ENCODE measurements around the gene TRAPPC12.

The TRAPPC12 gene

DNA sequence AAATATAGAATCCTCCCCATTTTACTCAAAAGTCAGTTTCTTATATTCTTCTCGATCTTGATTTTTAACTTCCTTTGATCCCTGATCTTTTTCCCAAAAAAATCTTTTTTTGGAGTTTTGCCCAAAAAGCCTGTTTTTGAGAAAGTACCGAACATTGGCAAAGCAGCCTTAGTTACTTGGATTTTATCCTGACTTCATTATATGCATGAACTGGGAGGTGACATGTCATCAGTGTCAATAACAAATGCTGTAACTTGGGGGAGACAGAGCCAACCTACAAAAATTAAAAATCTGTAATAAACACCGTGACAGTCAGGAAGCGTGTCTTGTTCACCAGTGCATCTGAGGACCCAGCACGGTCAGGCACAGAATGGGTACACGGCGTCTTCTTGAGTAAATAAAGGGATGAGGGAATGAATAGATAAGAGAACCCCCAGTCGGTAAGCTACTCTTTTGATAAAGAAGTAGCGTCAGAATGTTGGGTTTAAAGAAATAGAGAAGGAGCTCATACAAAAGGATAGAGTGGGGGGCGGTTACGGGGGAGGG, 24.9 kb downstream of the TRAPPC12 start:
- Histone ChIP-seq H3K9me3 (ENCODE audit: low read length) (no peaks in the 10 kb centered on the region), H3K4me3 (ENCODE audit: low read length) (no peak overlapping the region), H3K27me3 (ENCODE audit: insufficient read depth, low read length) (no peaks in the 10 kb centered on the region), H2AFZ (ENCODE audit: low read depth, low read length) (no peak overlapping the region), H3K4me1 (ENCODE audit: insufficient read depth, low read length) (peaks cover 11% of the 10 kb centered on the region), H3K36me3 (ENCODE audit: insufficient read depth, low read length) (peaks cover 19% of the 10 kb centered on the region)

DNA sequence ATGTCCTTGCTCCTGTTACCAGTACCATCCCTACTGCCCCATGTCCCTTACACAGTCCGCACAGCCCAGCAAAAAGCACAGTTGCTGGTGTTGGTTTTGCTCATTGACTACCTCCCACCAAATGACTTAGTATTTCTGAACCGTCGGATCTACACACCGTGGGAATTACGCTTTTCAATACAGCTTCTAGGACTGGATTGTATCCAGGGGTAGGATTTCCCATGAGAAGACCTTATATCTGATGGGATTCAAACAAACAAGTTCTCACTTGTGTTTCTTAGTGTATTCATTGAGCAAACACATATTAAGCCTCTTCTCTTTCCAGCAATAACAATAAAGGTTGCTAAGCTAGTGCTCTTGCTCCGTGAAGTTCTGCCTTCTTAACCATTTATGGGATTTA, 25.8 kb downstream of the TRAPPC12 start:
- Histone ChIP-seq H3K4me3 (ENCODE audit: low read length) (no peak overlapping the region), H3K36me3 (ENCODE audit: insufficient read depth, low read length) (peaks cover 19% of the 10 kb centered on the region), H3K9me3 (ENCODE audit: low read length) (no peaks in the 10 kb centered on the region), H3K4me1 (ENCODE audit: insufficient read depth, low read length) (peaks cover 4% of the 10 kb centered on the region), H2AFZ (ENCODE audit: low read depth, low read length) (no peak overlapping the region), H3K27me3 (ENCODE audit: insufficient read depth, low read length) (no peaks in the 10 kb centered on the region)

DNA sequence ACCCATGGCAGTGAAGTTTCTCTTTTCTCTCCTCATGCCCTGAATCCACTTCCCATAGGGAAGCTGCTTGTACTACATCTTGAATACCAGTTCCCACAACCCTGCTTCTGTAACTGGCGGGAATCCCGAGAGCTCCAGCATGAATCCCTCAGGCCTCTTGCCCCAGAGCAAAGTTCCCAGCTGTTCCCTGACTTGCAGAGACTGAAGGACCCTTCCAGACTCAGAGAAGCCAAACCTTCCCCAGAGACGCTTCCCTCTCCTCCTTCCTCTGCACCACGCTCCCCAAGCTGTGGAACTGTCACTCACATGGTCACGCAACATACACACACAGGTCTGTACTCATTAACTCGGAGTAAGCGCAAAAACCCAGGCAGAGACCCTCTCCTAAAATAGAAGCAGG, 26.4 kb downstream of the TRAPPC12 start:
- Histone ChIP-seq H2AFZ (ENCODE audit: low read depth, low read length) (no peak overlapping the region), H3K4me1 (ENCODE audit: insufficient read depth, low read length) (no peaks in the 10 kb centered on the region), H3K27me3 (ENCODE audit: insufficient read depth, low read length) (no peaks in the 10 kb centered on the region), H3K36me3 (ENCODE audit: insufficient read depth, low read length) (peaks cover 19% of the 10 kb centered on the region), H3K9me3 (ENCODE audit: low read length) (no peaks in the 10 kb centered on the region), H3K4me3 (ENCODE audit: low read length) (no peak overlapping the region)

DNA sequence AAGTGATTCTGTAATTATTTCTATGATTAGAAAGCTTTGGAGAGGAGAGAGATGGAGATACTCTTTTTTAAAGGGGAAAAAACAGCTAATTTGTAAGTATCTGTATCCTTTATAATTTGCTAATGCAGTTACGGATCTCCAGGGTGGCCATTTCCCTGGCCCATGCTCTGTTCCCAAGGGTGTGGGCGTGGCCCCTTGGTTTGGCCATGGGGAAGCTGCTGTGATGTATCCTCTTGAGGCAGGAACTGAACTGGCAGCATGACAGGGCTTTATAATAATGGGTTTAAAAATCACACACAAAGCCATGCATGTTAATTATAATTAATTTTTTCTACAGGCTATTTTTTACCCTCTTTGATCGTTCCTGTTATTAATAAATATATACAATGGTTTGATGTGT, 27.0 kb downstream of the TRAPPC12 start:
- H2AFZ ChIP-seq (ENCODE audit: low read depth, low read length) = no peak overlapping the region
- H3K4me1 ChIP-seq (ENCODE audit: insufficient read depth, low read length) = no peaks in the 10 kb centered on the region
- H3K9me3 ChIP-seq (ENCODE audit: low read length) = no peaks in the 10 kb centered on the region
- H3K36me3 ChIP-seq (ENCODE audit: insufficient read depth, low read length) = peaks cover 24% of the 10 kb centered on the region
- no peak overlapping the region for H3K4me3 ChIP-seq (ENCODE audit: low read length)
- no peaks in the 10 kb centered on the region for H3K27me3 ChIP-seq (ENCODE audit: insufficient read depth, low read length)

DNA sequence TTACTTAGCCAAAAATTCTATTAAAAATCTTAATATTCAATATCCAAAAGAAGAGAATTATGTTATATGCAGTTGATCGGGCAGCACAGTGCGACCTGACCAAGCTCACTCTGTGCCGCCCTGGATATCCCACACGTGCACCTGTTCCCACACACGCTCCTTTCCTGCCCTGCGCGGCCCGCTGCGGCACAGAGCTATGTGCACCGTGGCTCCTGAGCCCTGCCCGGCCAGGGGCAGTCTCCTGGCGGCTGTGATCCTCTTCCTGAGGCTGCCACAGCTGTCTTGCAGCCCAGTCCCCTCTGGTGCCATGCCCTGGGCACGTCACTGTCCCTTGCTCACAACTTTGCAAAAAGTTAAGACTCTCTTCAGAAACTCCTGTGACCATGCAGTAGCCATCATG, 29.3 kb downstream of the TRAPPC12 start:
- no peaks in the 10 kb centered on the region for H3K9me3 ChIP-seq (ENCODE audit: low read length)
- no peak overlapping the region for H3K4me3 ChIP-seq (ENCODE audit: low read length)
- no peaks in the 10 kb centered on the region for H3K27me3 ChIP-seq (ENCODE audit: insufficient read depth, low read length)
- no peak overlapping the region for H2AFZ ChIP-seq (ENCODE audit: low read depth, low read length)
- no peaks in the 10 kb centered on the region for H3K4me1 ChIP-seq (ENCODE audit: insufficient read depth, low read length)
- peaks cover 9% of the 10 kb centered on the region for H3K36me3 ChIP-seq (ENCODE audit: insufficient read depth, low read length)

DNA sequence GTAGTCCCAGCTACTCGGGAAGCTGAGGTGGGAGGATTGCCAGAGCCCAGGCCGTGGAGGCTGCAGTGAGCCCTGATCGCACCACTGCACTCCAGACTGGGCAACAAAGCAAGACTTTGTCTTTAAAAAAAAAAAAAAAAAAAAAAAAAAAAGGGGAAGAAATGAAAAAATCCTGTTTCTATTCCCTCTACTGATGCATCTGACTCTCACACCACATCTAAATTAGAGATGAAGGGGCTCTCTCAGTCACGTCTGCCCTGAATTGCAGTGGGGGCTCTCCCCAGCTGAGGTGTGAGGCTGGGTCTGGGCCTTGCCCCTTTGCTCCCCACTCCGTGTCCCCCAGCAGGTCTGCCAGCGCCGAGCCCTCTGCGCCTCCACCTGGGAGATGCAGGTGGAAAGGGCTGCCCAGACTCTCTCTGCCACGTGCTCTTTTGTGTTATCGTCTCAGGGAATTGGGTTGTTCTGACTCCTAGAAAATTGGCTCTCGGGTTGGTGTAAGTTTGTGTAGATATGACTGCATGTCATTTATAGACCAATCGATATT, 30.2 kb downstream of the TRAPPC12 start:
- peaks cover 12% of the 10 kb centered on the region for H3K36me3 ChIP-seq (ENCODE audit: insufficient read depth, low read length)
- H3K4me3 ChIP-seq (ENCODE audit: low read length) = no peak overlapping the region
- no peaks in the 10 kb centered on the region for H3K4me1 ChIP-seq (ENCODE audit: insufficient read depth, low read length)
- H3K9me3 ChIP-seq (ENCODE audit: low read length) = no peaks in the 10 kb centered on the region
- no peak overlapping the region for H2AFZ ChIP-seq (ENCODE audit: low read depth, low read length)
- no peaks in the 10 kb centered on the region for H3K27me3 ChIP-seq (ENCODE audit: insufficient read depth, low read length)

DNA sequence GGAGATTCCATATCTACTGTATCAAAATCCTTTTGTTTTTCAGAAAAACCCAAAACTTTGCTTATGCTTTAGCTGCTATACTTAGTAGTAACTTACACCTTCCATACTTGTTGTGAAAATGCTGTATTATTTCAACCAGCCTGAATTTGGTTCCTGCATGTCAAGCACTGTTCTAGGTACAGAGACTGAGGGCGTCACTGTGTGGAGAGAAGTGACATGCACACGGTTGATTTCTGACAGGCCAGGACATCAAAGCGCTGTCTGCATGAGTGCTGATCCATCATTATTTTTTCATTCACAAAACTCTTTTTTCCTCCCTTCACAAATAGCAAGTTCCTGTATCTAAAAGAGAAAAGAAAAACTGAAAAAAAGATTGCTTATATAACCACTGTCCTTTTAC, 31.6 kb downstream of the TRAPPC12 start:
- Histone ChIP-seq H3K27me3 (ENCODE audit: insufficient read depth, low read length) (no peaks in the 10 kb centered on the region), H3K4me1 (ENCODE audit: insufficient read depth, low read length) (no peaks in the 10 kb centered on the region), H3K36me3 (ENCODE audit: insufficient read depth, low read length) (peaks cover 16% of the 10 kb centered on the region), H2AFZ (ENCODE audit: low read depth, low read length) (no peak overlapping the region), H3K4me3 (ENCODE audit: low read length) (no peak overlapping the region), H3K9me3 (ENCODE audit: low read length) (no peaks in the 10 kb centered on the region)

DNA sequence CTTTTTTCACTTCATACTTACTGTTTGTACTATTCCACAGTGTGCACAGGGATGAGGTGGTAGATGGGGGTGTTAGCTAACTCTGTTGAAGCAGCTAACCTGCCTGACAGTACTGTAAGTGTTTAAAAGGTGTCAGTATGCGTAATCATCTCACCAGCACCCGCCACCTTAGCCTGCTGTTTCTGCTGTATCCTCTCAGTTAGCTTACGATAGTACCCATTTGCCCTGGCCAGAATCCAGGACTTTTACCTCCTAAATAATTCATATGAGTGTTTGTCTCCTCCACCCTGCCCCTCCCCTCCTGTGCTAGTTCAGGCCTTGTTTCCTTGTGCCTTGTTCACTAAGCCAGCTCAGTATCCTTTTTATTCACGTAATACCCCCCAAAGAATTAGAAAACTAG, 34.2 kb downstream of the TRAPPC12 start:
- H3K4me1 ChIP-seq (ENCODE audit: insufficient read depth, low read length) = no peaks in the 10 kb centered on the region
- no peaks in the 10 kb centered on the region for H3K9me3 ChIP-seq (ENCODE audit: low read length)
- H3K36me3 ChIP-seq (ENCODE audit: insufficient read depth, low read length) = peaks cover 13% of the 10 kb centered on the region
- no peak overlapping the region for H2AFZ ChIP-seq (ENCODE audit: low read depth, low read length)
- no peaks in the 10 kb centered on the region for H3K27me3 ChIP-seq (ENCODE audit: insufficient read depth, low read length)
- no peak overlapping the region for H3K4me3 ChIP-seq (ENCODE audit: low read length)

DNA sequence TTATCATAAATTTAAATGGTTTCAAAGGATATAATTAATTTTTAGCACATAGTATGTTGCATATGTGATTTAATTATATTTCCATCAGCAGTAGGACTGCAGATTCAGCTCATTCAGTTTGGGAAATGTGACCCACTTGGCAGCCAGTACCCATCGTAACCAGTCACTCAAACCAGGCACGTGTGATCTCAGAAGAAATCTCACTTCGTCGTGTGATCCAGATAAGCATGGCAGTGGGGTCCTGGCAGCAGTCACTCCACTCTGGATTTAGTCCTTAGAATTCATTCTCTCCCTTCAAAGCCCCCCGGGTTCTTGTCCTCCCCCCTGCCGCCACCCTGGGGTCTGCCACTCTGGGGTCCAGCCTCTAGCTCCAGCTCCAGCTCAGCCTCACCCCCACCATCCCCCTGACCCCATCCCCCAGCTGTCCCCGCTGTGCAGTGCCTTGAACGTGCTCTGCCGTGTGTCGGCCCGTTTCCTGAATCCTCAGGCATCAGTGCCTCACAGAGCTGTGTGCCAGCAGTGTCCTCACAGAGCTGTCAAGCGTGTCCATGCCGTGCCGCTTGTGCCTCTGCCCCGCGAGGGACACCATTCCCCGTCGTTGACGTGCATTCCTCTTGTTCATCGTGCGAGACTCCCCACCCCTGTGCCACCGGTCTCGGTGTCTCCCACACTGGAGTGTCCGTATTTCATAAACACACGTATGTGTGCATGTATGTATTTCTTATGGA, 34.8 kb downstream of the TRAPPC12 start:
- Histone ChIP-seq H3K9me3 (ENCODE audit: low read length) (no peaks in the 10 kb centered on the region), H3K4me1 (ENCODE audit: insufficient read depth, low read length) (no peaks in the 10 kb centered on the region), H2AFZ (ENCODE audit: low read depth, low read length) (no peak overlapping the region), H3K36me3 (ENCODE audit: insufficient read depth, low read length) (peaks cover 13% of the 10 kb centered on the region), H3K4me3 (ENCODE audit: low read length) (no peak overlapping the region), H3K27me3 (ENCODE audit: insufficient read depth, low read length) (no peaks in the 10 kb centered on the region)

DNA sequence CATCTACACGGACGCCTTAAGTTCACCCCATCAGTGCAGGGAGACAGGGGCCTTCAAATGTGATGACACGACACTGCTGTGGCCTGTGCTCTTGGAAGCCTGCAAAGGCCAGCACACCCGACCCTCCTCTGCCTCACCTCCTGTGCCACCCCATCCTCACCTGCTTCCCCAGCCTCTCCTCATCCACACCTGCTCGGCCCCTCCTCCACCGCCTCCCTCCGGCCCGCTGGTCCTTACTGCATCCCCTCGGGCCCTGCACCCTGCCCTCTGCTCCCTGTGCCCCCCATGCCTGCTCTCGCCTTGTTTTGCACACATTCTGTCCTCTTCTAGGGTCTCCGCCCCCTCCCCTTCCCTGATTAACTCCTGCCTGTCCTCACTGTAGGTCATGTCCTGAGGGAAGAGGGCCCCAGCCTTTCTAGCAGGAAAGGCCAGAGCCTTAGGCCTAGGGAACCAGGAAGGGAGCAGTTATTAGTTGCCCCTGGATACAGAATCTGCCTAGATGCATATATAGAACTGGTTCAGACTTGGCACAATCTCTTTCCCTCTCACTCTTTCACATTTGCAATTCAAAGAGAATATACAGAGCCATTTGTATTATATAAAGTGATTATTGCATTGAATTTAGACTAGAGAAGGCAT, 39.4 kb downstream of the TRAPPC12 start:
- Histone ChIP-seq H3K4me3 (ENCODE audit: low read length) (no peak overlapping the region), H3K4me1 (ENCODE audit: insufficient read depth, low read length) (no peaks in the 10 kb centered on the region), H3K27me3 (ENCODE audit: insufficient read depth, low read length) (no peaks in the 10 kb centered on the region), H3K9me3 (ENCODE audit: low read length) (no peaks in the 10 kb centered on the region), H3K36me3 (ENCODE audit: insufficient read depth, low read length) (peaks cover 40% of the 10 kb centered on the region), H2AFZ (ENCODE audit: low read depth, low read length) (no peak overlapping the region)

DNA sequence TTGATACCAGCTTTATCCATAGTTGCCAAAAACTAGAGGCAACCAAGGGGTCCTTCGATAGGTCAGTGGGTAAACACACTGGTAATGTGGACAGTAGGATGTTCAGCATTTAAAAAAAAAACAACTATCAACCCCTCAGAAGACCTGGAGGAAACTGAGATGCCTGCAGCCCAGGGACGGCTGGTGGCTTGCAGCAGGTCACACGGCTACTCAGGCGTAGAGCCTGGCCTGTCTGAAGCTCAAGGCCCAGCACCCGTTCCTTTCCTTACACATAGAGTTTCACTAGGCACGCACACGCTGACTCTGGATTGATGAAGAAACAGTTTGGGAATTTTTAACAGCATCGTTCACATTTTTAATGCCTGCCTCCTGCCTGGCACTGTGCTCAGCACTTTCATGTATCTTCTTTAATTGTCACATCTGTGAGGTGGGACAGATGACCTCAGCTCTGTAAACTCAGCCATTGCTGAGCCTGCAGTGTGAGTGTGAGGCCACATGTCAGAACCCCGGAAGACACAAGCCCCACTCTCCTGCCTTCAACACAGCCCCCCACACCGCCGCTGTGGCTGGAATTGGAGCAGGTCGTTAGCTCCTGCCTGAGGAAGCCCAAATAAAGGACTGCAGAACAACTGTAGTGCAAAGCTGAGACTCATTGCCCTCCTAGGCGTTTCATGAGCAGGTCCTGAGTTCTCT, 40.7 kb downstream of the TRAPPC12 start:
- no peak overlapping the region for H3K4me3 ChIP-seq (ENCODE audit: low read length)
- H3K36me3 ChIP-seq (ENCODE audit: insufficient read depth, low read length) = peaks cover 44% of the 10 kb centered on the region
- no peak overlapping the region for H2AFZ ChIP-seq (ENCODE audit: low read depth, low read length)
- H3K9me3 ChIP-seq (ENCODE audit: low read length) = no peaks in the 10 kb centered on the region
- H3K27me3 ChIP-seq (ENCODE audit: insufficient read depth, low read length) = no peaks in the 10 kb centered on the region
- H3K4me1 ChIP-seq (ENCODE audit: insufficient read depth, low read length) = no peaks in the 10 kb centered on the region

DNA sequence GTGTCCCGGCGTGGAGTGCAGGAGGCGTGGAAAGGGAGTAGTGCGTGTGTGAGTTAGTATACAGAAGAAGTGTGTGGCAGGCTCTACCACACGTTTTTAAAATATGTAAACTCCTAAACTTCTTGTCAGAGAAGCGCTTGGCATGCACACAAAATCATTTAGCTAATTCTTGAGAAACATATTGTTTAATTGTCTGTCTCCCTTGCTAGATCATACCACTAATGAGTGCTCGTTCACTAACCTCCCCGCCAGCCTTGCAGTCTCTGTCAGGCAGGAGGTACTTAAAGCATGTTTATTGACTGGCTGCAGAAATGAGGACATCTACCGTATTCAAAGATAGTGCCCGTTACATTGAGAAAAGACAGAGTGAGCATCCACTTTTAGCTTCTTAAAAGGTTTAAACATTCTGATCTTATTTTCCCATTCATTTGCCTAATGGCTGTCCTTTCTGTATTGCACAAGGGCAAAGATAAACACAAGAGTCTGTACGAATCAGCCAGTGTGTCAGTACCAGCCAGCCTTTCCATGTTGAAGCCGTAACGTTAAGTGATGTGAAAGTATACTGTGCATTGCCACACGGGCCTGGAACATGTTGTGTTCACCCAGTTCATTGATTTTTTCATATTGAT, 41.4 kb downstream of the TRAPPC12 start:
- Histone ChIP-seq H3K27me3 (ENCODE audit: insufficient read depth, low read length) (no peaks in the 10 kb centered on the region), H3K4me3 (ENCODE audit: low read length) (no peak overlapping the region), H2AFZ (ENCODE audit: low read depth, low read length) (no peak overlapping the region), H3K9me3 (ENCODE audit: low read length) (no peaks in the 10 kb centered on the region), H3K4me1 (ENCODE audit: insufficient read depth, low read length) (no peaks in the 10 kb centered on the region), H3K36me3 (ENCODE audit: insufficient read depth, low read length) (peaks cover 46% of the 10 kb centered on the region)

DNA sequence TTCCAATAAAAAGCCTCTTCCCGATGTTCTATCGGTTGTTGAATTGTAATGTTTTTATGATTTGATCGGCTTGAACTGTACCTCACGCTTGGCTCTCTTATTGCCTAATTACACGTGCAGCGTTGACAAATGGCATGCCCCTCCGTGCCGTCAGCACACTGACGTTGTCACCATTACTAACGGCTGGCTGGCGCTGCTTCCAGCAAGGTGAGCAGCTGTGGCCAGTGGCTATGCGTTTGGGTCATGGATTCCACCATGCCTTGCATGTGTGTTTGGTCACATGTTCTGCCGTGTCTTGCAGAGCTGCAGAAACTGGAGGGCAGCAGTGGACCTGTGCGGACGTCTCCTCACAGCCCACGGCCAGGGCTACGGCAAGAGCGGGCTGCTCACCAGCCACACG, 42.1 kb downstream of the TRAPPC12 start:
- Histone ChIP-seq H3K27me3 (ENCODE audit: insufficient read depth, low read length) (no peaks in the 10 kb centered on the region), H2AFZ (ENCODE audit: low read depth, low read length) (no peak overlapping the region), H3K9me3 (ENCODE audit: low read length) (no peaks in the 10 kb centered on the region), H3K4me3 (ENCODE audit: low read length) (no peak overlapping the region), H3K36me3 (ENCODE audit: insufficient read depth, low read length) (peaks cover 51% of the 10 kb centered on the region), H3K4me1 (ENCODE audit: insufficient read depth, low read length) (no peaks in the 10 kb centered on the region)
